C4-2B (cell line): Measurements from ENCODE around the gene ANKRD9.
A peak's percentile ranks its signal among the peaks of the same experiment; 100 is the strongest.

Experiments
- CTCF ChIP-seq: fragments of 450-650 bp; conservative IDR thresholded peaks from 2 replicates; pipeline ENCODE4 v1.5.1; 2017; ENCODE audit warnings: mild to moderate bottlenecking
- ZFX ChIP-seq: fragments of 450-650 bp; IDR thresholded peaks from 2 replicates; pipeline ENCODE4 v1.6.1; 2017

GRCh38 chr14:102508774-102509745 lies 516 bp downstream of the ANKRD9 start:
- no peak for TF ChIP-seq CTCF
- TF ChIP-seq ZFX: peak; percentile 73; the same call in 1 of the 2 replicates
